ENCODE results near the gene KLHL36. TPM values are rescaled to one million over a fixed set of nuclear protein-coding genes. Genes with fewer than 3 reads are reported as not detected.
A peak's percentile ranks its signal among the peaks of the same experiment; 100 is the strongest.

Gene KLHL36
- total and polyA plus RNA-seq, 9 of the 15 experiments (the other 6 are each of a cell fraction or from before 2014, with no cell fraction given), result 2.1 to 51.2 (median 18.5) TPM

- H4K20me1 ChIP-seq (replicated peaks; ENCODE audit: control insufficient read depth, insufficient read depth, low read length), result 0 out of 2 replicates have a peak, but pooled peaks cover 7% of the 10 kb centered on the region
- H3K9ac ChIP-seq (ENCODE audit: insufficient read depth in 1 of 2, low read depth in 2 of 2, low read length in 2 of 2), result no peak overlapping the region
- in situ Hi-C loops (cut with MboI) (no loop called here), intact Hi-C loops (cut with micrococcal nuclease) (no loop called here)
- peak; percentile 15 for FAIRE-seq
- DNase-seq (ENCODE audit: extremely low read depth in 1 of 4, low spot score in 3 of 4), result no peak
- H3K4me1 ChIP-seq (replicated peaks in 1 of 2; ENCODE audit: control insufficient read depth in 2 of 2, insufficient read depth in 2 of 2, low read length in 2 of 2), result peaks cover 12 to 14% of the 10 kb centered on the region in 2 experiments; a peak in 4 of 5 replicates
- no peaks in the 10 kb centered on the region for H3K9me1 ChIP-seq (ENCODE audit: control insufficient read depth, insufficient read depth, low read length)
- 85% methylated on average over 20 of the region's 20 CpGs for WGBS (ENCODE audit: insufficient coverage, low coverage, missing lambda C conversion rate)
- peaks cover 0 to 3% of the 10 kb centered on the region in 2 experiments; a peak in 1 of 5 replicates for H3K27me3 ChIP-seq (ENCODE audit: control insufficient read depth in 2 of 2, insufficient read depth in 2 of 2, low read length in 2 of 2)
- no peak overlapping the region for H3K4me3 ChIP-seq
- no peak overlapping the region for H3K4me2 ChIP-seq (ENCODE audit: insufficient read depth, low read length)
- no peak for ATAC-seq
- peaks cover 37% of the 10 kb centered on the region; the same call in 2 of the 3 replicates for H3K36me3 ChIP-seq (ENCODE audit: control insufficient read depth, insufficient read depth, low read length)
- ChIA-PET CTCF (ENCODE audit: low intra/inter-chr PET ratio) (no interaction called here), POLR2A (interaction anchor here (0.6 to 1.0 kb wide), 3 partner anchors 8 to 22 kb away, joined by 3 to 4 read pairs (median 3); no protein-coding TSS in a partner anchor)
- BruUV-seq (replicated peaks), result TSS peak; percentile 54
- no peak for TF ChIP-seq ZNF589 (CRISPR knock-in tag; IDR thresholded peaks at IDR 0.05; ENCODE audit: low read depth)
- peak; percentile 54 for TF ChIP-seq KDM5B (IDR thresholded peaks at IDR 0.05; ENCODE audit: insufficient replicate concordance, low read depth, low read length)
- no peaks in the 10 kb centered on the region for H3K9me3 ChIP-seq (replicated peaks; ENCODE audit: control insufficient read depth, insufficient read depth, low read depth, low read length)
- no peak overlapping the region for H2AFZ ChIP-seq (ENCODE audit: low read depth, low read length)
- no peak overlapping the region for H3K27ac ChIP-seq (ENCODE audit: extremely low read depth, low read depth, low read length)
- H3K79me2 ChIP-seq (ENCODE audit: control insufficient read depth, insufficient read depth, low read length), result peaks cover 14% of the 10 kb centered on the region
Observed at GRCh38 chr16:84650062-84650991, 2.0 kb downstream of the KLHL36 start.

- POLR2A ChIA-PET, result interaction anchor here (0.7 to 1.8 kb wide), 4 partner anchors 15 to 49 kb away, joined by 3 to 4 read pairs (median 3); no protein-coding TSS in a partner anchor
- Histone ChIP-seq H2AFZ (ENCODE audit: low read depth, low read length) (no peak overlapping the region), H4K20me1 (replicated peaks; ENCODE audit: control insufficient read depth, insufficient read depth, low read length) (0 out of 2 replicates have a peak, but pooled peaks cover 7% of the 10 kb centered on the region), H3K27ac (ENCODE audit: extremely low read depth, low read depth, low read length) (no peak overlapping the region), H3K4me2 (ENCODE audit: insufficient read depth, low read length) (no peak overlapping the region), H3K27me3 (ENCODE audit: control insufficient read depth in 2 of 2, insufficient read depth in 2 of 2, low read length in 2 of 2) (no peaks in the 10 kb centered on the region), H3K36me3 (ENCODE audit: control insufficient read depth, insufficient read depth, low read length) (peaks cover 52% of the 10 kb centered on the region; the same call in 2 of the 3 replicates), H3K9me1 (ENCODE audit: control insufficient read depth, insufficient read depth, low read length) (no peaks in the 10 kb centered on the region), H3K4me3 (no peak overlapping the region), H3K4me1 (replicated peaks in 1 of 2; ENCODE audit: control insufficient read depth in 2 of 2, insufficient read depth in 2 of 2, low read length in 2 of 2) (peaks cover 11 to 14% of the 10 kb centered on the region in 2 experiments; a peak in 4 of 5 replicates), H3K9ac (ENCODE audit: insufficient read depth in 1 of 2, low read depth in 2 of 2, low read length in 2 of 2) (no peak overlapping the region), H3K9me3 (replicated peaks; ENCODE audit: control insufficient read depth, insufficient read depth, low read depth, low read length) (no peaks in the 10 kb centered on the region), H3K79me2 (ENCODE audit: control insufficient read depth, insufficient read depth, low read length) (peaks cover 14% of the 10 kb centered on the region)
- in situ Hi-C loops (cut with MboI) (no loop called here), intact Hi-C loops (cut with micrococcal nuclease) (no loop called here)
- no TSS peak for BruUV-seq (replicated peaks)
- ATAC-seq (no peak), DNase-seq (ENCODE audit: extremely low read depth in 1 of 4, low spot score in 3 of 4) (no peak), FAIRE-seq (no peak)
- CTCF ChIA-PET (ENCODE audit: low intra/inter-chr PET ratio), result no interaction called here
- WGBS (ENCODE audit: insufficient coverage, low coverage, missing lambda C conversion rate), result 87% methylated on average over 7 of the region's 7 CpGs
- TF ChIP-seq HMBOX1 (IDR thresholded peaks at IDR 0.05) (no peak), MNT (conservative IDR thresholded peaks at IDR 0.05) (no peak), ZNF561 (CRISPR knock-in tag; conservative IDR thresholded peaks at IDR 0.05) (no peak), ZKSCAN8 (CRISPR knock-in tag; IDR thresholded peaks at IDR 0.05) (no peak), SIN3A (IDR thresholded peaks at IDR 0.05; ENCODE audit: borderline replicate concordance in 2 of 2, control insufficient read depth in 1 of 2, low read depth in 2 of 2, low read length in 2 of 2) (no peak), ZNF766 (CRISPR knock-in tag; conservative IDR thresholded peaks at IDR 0.05) (no peak), MEIS2 (IDR thresholded peaks at IDR 0.05; ENCODE audit: partially characterized antibody) (no peak), PYGO2 (tag; IDR thresholded peaks at IDR 0.05) (no peak)
Observed at GRCh38 chr16:84652566-84652965, 4.3 kb downstream of the KLHL36 start.
